Erythroblast (primary cell): ENCODE data around the gene MSLN.

Experiments used
- GATA1 ChIP-seq: IDR thresholded peaks from 2 replicates; pipeline ENCODE4 v1.6.1; 2011; ENCODE audit warnings: low read depth, mild to moderate bottlenecking, control low read depth, low read length, moderate library complexity
- POLR2A ChIP-seq: IDR thresholded peaks from 2 replicates; pipeline ENCODE4 v1.6.1; 2011; ENCODE audit warnings: mild to moderate bottlenecking, low read length

- no peak for TF ChIP-seq POLR2A
- no peak for TF ChIP-seq GATA1
Observed at GRCh38 chr16:794853-795466, 34.4 kb downstream of the MSLN start.
